Measurements from ENCODE around the gene ANKMY1.

Gene ANKMY1

GRCh38 chr2:240472078-240472790, 85.6 kb downstream of the ANKMY1 start:
- no peak for DNase-seq (ENCODE audit: low spot score)

- DNase-seq (ENCODE audit: low spot score) = no peak
These were observed 88.0 kb downstream of the ANKMY1 start for GRCh38 chr2:240469740-240470139.

GRCh38 chr2:240469239-240469636, 88.5 kb downstream of the ANKMY1 start:
- no peak for DNase-seq (ENCODE audit: low spot score)

GRCh38 chr2:240468303-240469238, 89.2 kb downstream of the ANKMY1 start:
- no peak for DNase-seq (ENCODE audit: low spot score)

- DNase-seq (ENCODE audit: low spot score) = no peak
These were observed 90.0 kb downstream of the ANKMY1 start for GRCh38 chr2:240467659-240468302.

GRCh38 chr2:240467149-240467642, 90.6 kb downstream of the ANKMY1 start:
- no peak for DNase-seq (ENCODE audit: low spot score)

- no peak for DNase-seq (ENCODE audit: low spot score)
These were observed 91.1 kb downstream of the ANKMY1 start for GRCh38 chr2:240466579-240467148.

- DNase-seq (ENCODE audit: low spot score) = no peak
These were observed 91.8 kb downstream of the ANKMY1 start for GRCh38 chr2:240465765-240466578.

GRCh38 chr2:240465268-240465764, 92.5 kb downstream of the ANKMY1 start:
- DNase-seq (ENCODE audit: low spot score) = no peak

- DNase-seq (ENCODE audit: low spot score) = no peak
These were observed 93.1 kb downstream of the ANKMY1 start for GRCh38 chr2:240464514-240465241.

GRCh38 chr2:240463866-240464481, 93.8 kb downstream of the ANKMY1 start:
- no peak for DNase-seq (ENCODE audit: low spot score)

GRCh38 chr2:240463274-240463865, 94.4 kb downstream of the ANKMY1 start:
- DNase-seq (ENCODE audit: low spot score) = no peak

- DNase-seq (ENCODE audit: low spot score) = no peak
These were observed 95.0 kb downstream of the ANKMY1 start for GRCh38 chr2:240462707-240463273.

- no peak for DNase-seq (ENCODE audit: low spot score)
These were observed 95.6 kb downstream of the ANKMY1 start for GRCh38 chr2:240462073-240462706.

GRCh38 chr2:240461471-240462072, 96.2 kb downstream of the ANKMY1 start:
- DNase-seq (ENCODE audit: low spot score) = no peak

- DNase-seq (ENCODE audit: low spot score) = no peak
These were observed 96.9 kb downstream of the ANKMY1 start for GRCh38 chr2:240460781-240461431.

GRCh38 chr2:240460253-240460711, 97.5 kb downstream of the ANKMY1 start:
- no peak for DNase-seq (ENCODE audit: low spot score)

Measured in COLO829 (cell line).